Stimulated activated CD4-positive, alpha-beta T cell treated with anti-CD3 and anti-CD28 coated beads, Interleukin-12 subunit alpha, Interleukin-12 subunit beta, amount 100 ng/mL, for 48 hours (primary cell): ENCODE measurements around the gene SLC2A4.
"Not testable (repeated sequence)": the region's sequence is repeated elsewhere in the genome, so short reads cannot be mapped to it uniquely, and the experiment has no call there.

Experiments used
- DNase-seq, 3 donors: peaks; one replicate each; pipeline ENCODE4 v3.0.0-alpha.2; 2020; ENCODE audit warnings: low read depth in 2 of 3, low spot score in 1 of 3

The SLC2A4 gene

GRCh38 chr17:7322520-7323194 is 41.1 kb downstream of the SLC2A4 start:
- DNase-seq: no peak

- DNase-seq: peak; percentile 36 to 69 (median 56)
These were observed 42.4 kb downstream of the SLC2A4 start for GRCh38 chr17:7323731-7324437.

GRCh38 chr17:7324438-7324779 is 42.9 kb downstream of the SLC2A4 start:
- DNase-seq: no peak

DNA sequence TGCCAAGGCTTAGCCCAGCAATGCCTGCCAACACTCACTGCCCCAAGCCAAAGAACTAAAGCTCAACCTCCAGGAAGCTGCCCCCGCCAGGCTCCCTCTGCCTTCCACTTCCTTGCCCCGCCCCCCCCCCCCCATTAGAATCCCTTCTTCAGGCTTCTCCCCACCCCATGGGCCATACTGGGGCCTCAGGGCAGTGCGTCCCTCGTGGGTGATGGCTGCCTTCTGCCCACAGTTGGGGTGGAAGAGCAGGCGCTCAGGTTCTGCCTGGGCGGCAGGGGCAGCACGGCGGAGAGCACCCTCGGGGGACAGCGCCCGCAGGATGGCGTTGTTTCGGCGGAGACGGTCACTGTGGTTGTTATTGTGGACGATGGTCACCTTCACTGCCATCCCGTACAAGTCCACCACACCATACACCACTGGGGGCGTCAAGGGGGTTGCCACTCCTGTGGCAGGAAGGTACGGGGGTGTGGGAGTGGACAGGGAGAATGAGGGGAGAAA is 43.6 kb downstream of the SLC2A4 start:
- DNase-seq: no peak

DNA sequence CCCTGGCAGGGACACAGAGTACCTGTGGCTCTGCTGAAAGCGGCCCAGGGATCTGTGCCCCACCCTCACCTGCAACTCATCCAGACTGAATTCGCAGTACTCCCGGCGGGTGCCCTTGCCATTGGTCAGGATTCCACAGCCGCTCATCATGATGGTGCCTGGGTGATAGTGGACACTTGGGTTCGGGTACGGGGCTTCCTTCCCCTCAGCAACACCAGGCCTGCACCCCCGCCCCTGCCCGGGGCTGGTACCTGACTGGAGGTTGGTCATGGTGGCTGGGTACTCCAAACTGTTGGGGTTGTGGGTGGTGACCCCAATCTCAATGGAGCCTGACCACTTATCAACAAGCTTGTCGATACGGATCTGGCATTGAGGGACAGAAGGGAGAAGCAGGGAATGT is 44.7 kb downstream of the SLC2A4 start:
- no peak for DNase-seq

- DNase-seq: no peak
These were observed 45.5 kb downstream of the SLC2A4 start for GRCh38 chr17:7327056-7327455.

- DNase-seq: no peak
These were observed 46.0 kb downstream of the SLC2A4 start for GRCh38 chr17:7327501-7327900.

GRCh38 chr17:7328009-7328408 is 46.5 kb downstream of the SLC2A4 start:
- DNase-seq: no peak

DNA sequence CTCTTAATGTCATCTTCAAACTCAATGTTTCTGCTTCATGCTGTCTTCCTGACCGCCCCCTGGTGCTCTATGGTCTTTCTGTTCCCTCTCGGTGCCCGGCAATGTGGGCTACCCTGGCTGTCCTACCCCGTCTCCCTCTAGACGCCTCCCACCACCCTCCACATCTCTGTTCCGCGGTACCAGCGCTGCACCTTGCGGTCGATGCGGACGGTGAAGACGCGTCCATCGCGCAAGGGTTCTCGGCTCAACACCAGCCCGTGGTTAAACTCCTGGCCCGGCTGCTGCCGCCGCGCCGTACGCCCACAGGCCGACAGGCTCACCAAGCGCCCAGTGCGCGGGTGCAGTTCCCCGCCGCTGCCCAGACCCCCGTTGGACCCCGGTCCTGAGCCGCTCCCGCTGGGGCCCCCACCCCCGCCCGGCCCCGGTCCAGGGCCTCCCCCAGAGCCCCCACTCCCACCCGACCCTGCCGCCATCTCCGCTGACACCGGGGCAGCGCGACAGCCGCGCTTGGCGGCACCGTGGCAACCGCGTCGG is 47.4 kb downstream of the SLC2A4 start, which contains the start of gene NEURL4:
NEURL4 (minus strand) TSS at position 496 of the 534 bp plus-strand sequence; CDS start at position 473, 23 bp downstream.
- DNase-seq: no peak

- DNase-seq: peak; percentile 93 to 96 (median 94)
These were observed 48.0 kb downstream of the SLC2A4 start for GRCh38 chr17:7329374-7329996.

GRCh38 chr17:7329997-7330637 is 48.6 kb downstream of the SLC2A4 start:
- DNase-seq: peak; percentile 63 to 76 (median 71)

DNA sequence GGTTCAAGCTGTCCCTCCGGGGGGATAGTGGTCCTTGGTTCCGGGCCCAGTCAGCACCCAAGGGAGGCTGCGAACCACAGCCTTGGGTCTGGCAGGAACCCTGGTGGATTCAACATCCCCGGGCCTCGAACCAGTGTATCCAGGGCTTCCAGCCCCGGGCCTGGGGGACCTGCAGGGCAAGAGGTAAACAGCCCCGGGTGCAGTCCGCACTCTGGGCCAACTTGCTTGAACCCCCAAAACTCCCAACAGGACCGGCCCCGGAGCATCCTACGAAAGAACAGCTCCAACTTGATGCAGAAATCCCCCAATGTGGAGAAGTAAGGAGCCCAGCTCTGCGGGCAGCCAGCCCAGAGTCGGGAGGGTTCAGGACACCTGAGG is 49.1 kb downstream of the SLC2A4 start:
- DNase-seq: no peak

DNA sequence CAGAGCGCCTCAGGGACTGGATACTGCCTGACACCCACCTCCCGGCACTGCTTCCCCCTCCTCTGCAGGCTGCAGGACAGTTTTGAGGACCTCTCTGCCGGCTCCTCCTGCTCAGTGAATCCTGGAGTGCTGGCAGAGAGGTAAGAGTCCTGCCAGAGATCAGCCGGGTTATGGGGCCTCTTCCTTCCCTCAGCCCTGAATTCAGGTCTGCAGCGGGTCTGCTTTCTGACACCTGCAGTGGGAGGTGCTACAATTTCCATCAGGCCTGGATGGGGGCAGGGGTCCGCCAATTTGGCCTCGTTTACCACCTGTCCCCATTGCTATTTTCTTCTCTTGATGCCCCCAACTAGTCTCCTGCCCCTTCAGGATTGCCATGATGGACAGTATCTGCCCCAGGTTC is 50.6 kb downstream of the SLC2A4 start:
- DNase-seq: no peak

GRCh38 chr17:7332600-7333069 is 51.1 kb downstream of the SLC2A4 start:
- DNase-seq: peak in 1 of 3 donors; percentile 27

- no peak for DNase-seq
These were observed 53.5 kb downstream of the SLC2A4 start for GRCh38 chr17:7334938-7335538.

GRCh38 chr17:7335765-7336164 is 54.2 kb downstream of the SLC2A4 start:
- not testable (repeated sequence) for DNase-seq

DNA sequence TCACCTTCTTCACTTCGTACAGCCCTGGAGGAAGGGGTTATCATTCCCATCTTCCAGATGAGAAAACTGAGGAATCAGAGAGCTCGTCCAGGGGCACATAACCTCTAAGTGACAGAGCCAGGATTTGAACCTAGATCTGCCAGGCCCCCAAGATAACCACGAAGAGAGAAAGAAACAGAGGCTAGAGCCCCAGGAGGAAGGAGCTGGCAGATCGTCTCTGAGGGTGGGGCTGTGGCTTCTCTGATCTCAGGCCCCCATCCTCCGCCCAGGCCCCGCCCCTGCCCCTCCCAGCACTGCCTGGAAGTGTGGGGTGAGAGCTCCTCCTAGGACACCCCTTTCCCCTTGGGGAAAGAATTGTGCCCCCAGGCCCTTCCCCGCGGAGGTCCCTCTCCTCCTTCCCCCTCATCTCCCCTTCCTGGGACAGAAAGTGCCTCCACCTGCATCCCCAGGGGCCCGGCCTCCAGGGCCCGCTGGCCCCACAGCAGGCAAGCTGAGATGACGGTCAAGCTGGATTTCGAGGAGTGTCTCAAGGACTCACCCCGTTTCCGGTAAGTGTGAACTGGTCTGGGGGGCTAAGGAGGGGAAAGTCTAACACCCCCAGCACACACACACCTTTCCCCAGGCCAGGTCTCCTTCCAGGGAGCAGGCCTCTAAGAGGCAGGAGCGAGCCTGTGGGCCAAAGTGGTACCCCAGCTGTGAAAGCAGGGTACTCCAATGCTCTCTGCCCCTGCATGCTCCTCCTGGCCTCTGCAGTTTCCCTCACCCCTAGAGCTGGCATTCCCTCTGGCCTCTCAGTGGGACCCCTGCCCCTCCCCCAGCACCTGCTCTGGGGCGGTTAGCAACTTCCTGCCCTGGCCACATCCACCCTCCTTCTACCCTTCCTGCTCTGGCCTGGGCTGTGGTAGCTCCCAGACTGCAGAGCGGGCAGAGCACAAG is 55.0 kb downstream of the SLC2A4 start, which contains the start of gene ACAP1:
ACAP1 (plus strand) TSS at position 290 of the 936 bp plus-strand sequence; CDS start at position 496, 206 bp downstream.
- DNase-seq: peak; percentile 61 to 83 (median 83)

GRCh38 chr17:7337600-7337999 is 56.1 kb downstream of the SLC2A4 start:
- not testable (repeated sequence) for DNase-seq
